Ishikawa (cell line): ENCODE data around the gene BCKDHA.

ENCODE experiments used
- CEBPB ChIP-seq: IDR thresholded peaks from 2 replicates; pipeline ENCODE4 v1.6.1; 2012
- CREB1 ChIP-seq: IDR thresholded peaks from 2 replicates; pipeline ENCODE4 v1.6.1; 2012; ENCODE audit warnings: low read depth
- EGR1 ChIP-seq: IDR thresholded peaks from 2 replicates; pipeline ENCODE4 v1.6.1; 2012
- EP300 ChIP-seq: IDR thresholded peaks from 2 replicates; pipeline ENCODE4 v1.6.1; 2012; ENCODE audit warnings: borderline replicate concordance
- FOXM1 ChIP-seq: IDR thresholded peaks from 2 replicates; pipeline ENCODE4 v1.6.1; 2012; ENCODE audit warnings: low read depth, borderline replicate concordance
- NFIC ChIP-seq: IDR thresholded peaks from 2 replicates; pipeline ENCODE4 v1.6.1; 2012
- RAD21 ChIP-seq: IDR thresholded peaks from 2 replicates; pipeline ENCODE4 v1.6.1; 2012; ENCODE audit warnings: low read depth
- TAF1 ChIP-seq: IDR thresholded peaks from 2 replicates; pipeline ENCODE4 v1.6.1; 2012; ENCODE audit warnings: low read depth, mild to moderate bottlenecking
- TCF12 ChIP-seq: IDR thresholded peaks from 2 replicates; pipeline ENCODE4 v1.6.1; 2012; ENCODE audit warnings: low read depth
- TEAD4 ChIP-seq: IDR thresholded peaks from 2 replicates; pipeline ENCODE4 v1.6.1; 2012
- YY1 ChIP-seq: IDR thresholded peaks from 2 replicates; pipeline ENCODE4 v1.6.1; 2012; ENCODE audit warnings: low read depth
- ZBTB7A ChIP-seq: IDR thresholded peaks from 2 replicates; pipeline ENCODE4 v1.6.1; 2012; ENCODE audit warnings: low read depth
- TF ChIP-seq, protein P1 (sequence below): IDR thresholded peaks from 2 replicates; pipeline ENCODE4 v1.6.1; 2012; ENCODE audit warnings: low read depth, mild to moderate bottlenecking
- TF ChIP-seq, protein P2 (sequence below): IDR thresholded peaks from 2 replicates; pipeline ENCODE4 v1.6.1; 2012
- TF ChIP-seq, protein P3 (sequence below): IDR thresholded peaks from 2 replicates; pipeline ENCODE4 v1.6.1; 2012

The BCKDHA gene

DNA sequence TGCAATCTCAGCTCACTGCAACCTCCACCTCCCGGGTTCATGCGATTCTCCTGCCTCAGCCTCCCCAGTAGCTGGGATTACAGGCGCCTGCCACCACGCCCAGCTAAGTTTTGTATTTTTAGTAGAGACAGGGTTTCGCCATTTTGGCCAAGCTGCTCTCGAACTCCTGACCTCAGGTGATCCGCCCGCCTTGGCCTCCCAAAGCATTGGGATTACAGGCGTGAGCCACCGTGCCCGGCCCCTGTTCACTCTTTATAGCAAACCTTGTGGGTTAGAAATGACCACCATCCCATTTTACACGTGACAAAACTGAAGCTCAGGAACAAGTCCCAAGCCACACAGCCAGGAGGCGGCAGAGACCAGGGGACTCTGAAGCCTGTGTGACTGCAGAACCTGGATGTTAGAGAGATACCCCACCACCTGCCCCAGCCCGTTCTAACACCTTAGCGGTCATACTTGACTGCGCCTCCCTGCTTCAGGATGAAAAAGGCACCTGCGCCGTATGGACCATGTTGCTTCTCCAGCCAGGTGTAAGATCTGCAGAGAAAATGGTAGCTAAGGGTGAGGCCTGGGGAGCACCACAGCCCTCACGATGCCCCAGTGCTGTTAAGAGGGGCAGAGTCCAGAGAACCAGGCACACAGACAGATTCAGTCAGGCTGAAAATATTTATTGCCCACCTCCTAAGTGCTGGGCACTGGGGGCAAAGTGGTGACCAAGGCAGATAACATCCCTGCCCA lies 38.5 kb downstream of the BCKDHA start:
- no peak for TF ChIP-seq TAF1
- TF ChIP-seq EGR1 = no peak
- TF ChIP-seq, protein P1, sequence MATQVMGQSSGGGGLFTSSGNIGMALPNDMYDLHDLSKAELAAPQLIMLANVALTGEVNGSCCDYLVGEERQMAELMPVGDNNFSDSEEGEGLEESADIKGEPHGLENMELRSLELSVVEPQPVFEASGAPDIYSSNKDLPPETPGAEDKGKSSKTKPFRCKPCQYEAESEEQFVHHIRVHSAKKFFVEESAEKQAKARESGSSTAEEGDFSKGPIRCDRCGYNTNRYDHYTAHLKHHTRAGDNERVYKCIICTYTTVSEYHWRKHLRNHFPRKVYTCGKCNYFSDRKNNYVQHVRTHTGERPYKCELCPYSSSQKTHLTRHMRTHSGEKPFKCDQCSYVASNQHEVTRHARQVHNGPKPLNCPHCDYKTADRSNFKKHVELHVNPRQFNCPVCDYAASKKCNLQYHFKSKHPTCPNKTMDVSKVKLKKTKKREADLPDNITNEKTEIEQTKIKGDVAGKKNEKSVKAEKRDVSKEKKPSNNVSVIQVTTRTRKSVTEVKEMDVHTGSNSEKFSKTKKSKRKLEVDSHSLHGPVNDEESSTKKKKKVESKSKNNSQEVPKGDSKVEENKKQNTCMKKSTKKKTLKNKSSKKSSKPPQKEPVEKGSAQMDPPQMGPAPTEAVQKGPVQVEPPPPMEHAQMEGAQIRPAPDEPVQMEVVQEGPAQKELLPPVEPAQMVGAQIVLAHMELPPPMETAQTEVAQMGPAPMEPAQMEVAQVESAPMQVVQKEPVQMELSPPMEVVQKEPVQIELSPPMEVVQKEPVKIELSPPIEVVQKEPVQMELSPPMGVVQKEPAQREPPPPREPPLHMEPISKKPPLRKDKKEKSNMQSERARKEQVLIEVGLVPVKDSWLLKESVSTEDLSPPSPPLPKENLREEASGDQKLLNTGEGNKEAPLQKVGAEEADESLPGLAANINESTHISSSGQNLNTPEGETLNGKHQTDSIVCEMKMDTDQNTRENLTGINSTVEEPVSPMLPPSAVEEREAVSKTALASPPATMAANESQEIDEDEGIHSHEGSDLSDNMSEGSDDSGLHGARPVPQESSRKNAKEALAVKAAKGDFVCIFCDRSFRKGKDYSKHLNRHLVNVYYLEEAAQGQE = no peak
- no peak for TF ChIP-seq NFIC
- no peak for TF ChIP-seq EP300
- no peak for TF ChIP-seq ZBTB7A
- no peak for TF ChIP-seq CEBPB
- no peak for TF ChIP-seq TCF12
- TF ChIP-seq RAD21 = no peak
- no peak for TF ChIP-seq FOXM1
- TF ChIP-seq, protein P2, sequence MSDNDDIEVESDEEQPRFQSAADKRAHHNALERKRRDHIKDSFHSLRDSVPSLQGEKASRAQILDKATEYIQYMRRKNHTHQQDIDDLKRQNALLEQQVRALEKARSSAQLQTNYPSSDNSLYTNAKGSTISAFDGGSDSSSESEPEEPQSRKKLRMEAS = no peak
- TF ChIP-seq CREB1 = no peak
- TF ChIP-seq YY1 = no peak
- no peak for TF ChIP-seq TEAD4
- TF ChIP-seq, protein P3, sequence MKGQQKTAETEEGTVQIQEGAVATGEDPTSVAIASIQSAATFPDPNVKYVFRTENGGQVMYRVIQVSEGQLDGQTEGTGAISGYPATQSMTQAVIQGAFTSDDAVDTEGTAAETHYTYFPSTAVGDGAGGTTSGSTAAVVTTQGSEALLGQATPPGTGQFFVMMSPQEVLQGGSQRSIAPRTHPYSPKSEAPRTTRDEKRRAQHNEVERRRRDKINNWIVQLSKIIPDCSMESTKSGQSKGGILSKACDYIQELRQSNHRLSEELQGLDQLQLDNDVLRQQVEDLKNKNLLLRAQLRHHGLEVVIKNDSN = no peak

DNA sequence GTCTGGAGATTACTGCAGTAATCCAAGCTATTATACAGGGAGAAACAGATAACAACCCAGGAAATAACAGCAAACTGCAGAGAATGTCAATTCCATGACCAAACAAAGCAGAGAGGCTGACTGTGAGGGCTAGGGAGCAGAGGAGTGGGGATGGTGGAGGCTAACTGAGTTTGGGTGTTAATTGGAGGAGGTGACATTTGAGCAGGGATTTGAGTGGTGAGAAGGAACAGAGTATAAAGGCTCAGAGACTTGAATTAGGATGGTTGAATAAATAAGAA lies 39.0 kb downstream of the BCKDHA start:
- TF ChIP-seq EGR1 (no peak), EP300 (no peak), TAF1 (no peak), YY1 (no peak), TEAD4 (no peak), CEBPB (no peak), RAD21 (no peak), CREB1 (no peak), ZBTB7A (no peak), NFIC (no peak), TCF12 (no peak), FOXM1 (no peak)
- TF ChIP-seq, protein P1 = no peak
- TF ChIP-seq, protein P2 = no peak
- TF ChIP-seq, protein P3 = no peak

DNA sequence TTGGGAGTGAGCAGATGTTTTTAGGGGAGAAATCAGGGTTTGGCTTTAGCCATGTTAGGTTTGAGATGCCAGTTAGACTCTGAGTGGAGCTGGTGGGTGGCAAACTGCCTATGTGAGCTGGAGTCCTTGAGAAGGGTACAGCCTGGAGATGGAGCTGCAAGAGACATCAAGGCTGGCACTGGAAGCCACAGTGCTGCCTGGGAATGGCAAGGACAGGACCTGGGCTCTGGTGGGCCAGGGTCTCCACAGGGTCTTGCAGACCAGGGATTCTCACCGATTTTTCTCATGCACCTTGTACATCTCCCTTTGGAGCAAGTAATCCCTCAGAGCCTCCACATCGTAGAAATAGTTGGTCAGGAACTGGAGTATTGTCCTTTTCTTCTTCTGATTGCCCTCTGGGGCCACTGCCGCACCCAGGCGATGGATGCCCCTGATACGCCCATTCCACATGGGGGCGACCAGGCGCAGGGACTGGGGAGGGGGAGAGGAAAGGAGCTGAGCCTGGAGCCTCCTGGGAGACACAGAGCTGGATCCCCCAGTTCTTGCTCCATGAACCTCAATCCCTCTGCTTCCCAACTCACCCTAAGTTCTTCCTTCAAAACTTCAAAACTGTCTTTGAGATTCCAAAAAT lies 40.4 kb downstream of the BCKDHA start:
- TF ChIP-seq NFIC (no peak), EGR1 (no peak), EP300 (no peak), TCF12 (no peak), YY1 (no peak), ZBTB7A (no peak), CREB1 (no peak), RAD21 (no peak), FOXM1 (no peak)
- TF ChIP-seq, protein P1 = no peak
- TF ChIP-seq, protein P3 = no peak
- TF ChIP-seq, protein P2 = no peak
